A673 (cell line): ENCODE data around the gene KIRREL3.

ENCODE experiments used
- EZH2 ChIP-seq: fragments of 200-600 bp; sonication (generic); IDR thresholded peaks from 2 replicates; pipeline ENCODE4 v1.6.1; 2017; ENCODE audit warnings: borderline replicate concordance, low read depth, mild to moderate bottlenecking, mixed read lengths, antibody characterized with exemption, low read length; ENCODE audit not compliant: poor library complexity, severe bottlenecking
- TF ChIP-seq, protein P1 (sequence below): fragments of 300-800, 200-600 bp; sonication (generic); conservative IDR thresholded peaks from 2 replicates; pipeline ENCODE4 v1.5.1; 2017; ENCODE audit warnings: low read depth, mild to moderate bottlenecking, antibody characterized with exemption, low read length, moderate library complexity, mixed read lengths

DNA sequence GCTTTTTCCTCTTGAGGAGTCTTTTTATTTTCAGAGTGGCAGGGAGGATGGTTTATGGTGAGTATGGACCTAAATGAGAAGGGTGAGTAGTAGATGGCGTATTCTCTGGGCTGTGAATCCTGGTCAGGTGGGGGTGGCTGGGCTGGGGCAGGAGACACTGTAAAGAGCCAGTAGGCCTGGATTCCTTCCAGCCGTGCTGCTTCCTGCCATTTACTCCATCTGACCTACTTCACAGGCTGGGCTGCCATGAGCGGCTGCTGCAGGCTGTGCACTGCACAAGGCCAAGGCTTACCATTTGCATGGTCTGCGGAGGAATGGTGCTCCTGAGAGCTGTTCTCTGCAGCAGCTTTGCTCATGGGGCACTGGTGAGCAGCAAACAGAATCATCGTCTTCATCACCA is 297.6 kb downstream of the KIRREL3 start:
- TF ChIP-seq, protein P1, sequence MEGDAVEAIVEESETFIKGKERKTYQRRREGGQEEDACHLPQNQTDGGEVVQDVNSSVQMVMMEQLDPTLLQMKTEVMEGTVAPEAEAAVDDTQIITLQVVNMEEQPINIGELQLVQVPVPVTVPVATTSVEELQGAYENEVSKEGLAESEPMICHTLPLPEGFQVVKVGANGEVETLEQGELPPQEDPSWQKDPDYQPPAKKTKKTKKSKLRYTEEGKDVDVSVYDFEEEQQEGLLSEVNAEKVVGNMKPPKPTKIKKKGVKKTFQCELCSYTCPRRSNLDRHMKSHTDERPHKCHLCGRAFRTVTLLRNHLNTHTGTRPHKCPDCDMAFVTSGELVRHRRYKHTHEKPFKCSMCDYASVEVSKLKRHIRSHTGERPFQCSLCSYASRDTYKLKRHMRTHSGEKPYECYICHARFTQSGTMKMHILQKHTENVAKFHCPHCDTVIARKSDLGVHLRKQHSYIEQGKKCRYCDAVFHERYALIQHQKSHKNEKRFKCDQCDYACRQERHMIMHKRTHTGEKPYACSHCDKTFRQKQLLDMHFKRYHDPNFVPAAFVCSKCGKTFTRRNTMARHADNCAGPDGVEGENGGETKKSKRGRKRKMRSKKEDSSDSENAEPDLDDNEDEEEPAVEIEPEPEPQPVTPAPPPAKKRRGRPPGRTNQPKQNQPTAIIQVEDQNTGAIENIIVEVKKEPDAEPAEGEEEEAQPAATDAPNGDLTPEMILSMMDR = no peak
- no peak for TF ChIP-seq EZH2
